ENCODE data around the gene NPM3.

NPM3 gene

DNA sequence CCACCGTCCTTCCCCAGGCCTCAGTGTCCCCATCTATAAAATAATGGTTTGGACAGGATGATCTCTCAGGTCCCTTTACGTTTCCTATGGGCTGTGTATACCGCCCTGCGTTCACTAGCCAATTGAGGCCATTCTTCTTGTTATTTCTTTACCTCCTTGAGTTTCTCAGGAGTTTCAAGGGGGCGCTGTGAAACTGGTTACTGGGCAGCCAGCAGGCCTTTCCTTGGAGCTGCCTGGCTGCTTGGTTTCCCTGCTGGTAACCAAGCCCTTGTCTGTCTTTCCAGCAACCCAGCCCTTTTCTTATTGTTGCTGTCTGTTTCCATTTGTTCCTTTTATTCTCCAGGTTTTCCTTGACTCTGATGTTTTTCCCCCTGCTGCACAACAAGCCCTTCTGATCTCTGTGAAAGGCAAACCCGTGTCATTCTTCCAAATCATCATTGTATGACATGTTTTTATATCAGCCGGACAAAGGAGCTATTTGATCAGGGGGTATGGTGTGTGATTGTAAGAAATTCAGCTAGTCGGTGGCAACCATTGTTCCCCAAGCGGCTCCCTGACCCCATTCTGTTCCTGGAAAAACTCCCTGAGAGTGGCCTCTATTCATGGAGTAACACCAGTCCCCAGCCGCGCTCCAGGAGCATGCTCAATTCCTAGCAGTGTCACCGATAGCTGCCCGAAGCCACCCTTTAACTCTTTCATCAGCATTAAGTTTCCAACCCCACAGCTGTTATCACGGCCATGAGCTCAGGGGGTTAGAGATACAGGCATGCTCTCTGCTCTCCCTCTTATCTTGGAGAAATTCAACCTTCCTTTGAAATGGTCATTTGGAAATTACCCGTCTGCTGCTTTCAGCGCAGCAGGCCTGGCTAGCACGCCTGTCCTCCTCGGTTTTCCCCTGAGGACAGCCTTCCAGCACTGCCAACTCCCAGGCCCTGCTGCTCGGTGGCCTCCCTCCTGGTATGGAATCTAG, 33.9 kb downstream of the NPM3 start:
- no peak for DNase-seq

- no peak for DNase-seq
Observed at GRCh38 chr10:101748496-101748895, 34.8 kb downstream of the NPM3 start.

GRCh38 chr10:101745074-101745696, 38.1 kb downstream of the NPM3 start:
- no peak for DNase-seq

DNA sequence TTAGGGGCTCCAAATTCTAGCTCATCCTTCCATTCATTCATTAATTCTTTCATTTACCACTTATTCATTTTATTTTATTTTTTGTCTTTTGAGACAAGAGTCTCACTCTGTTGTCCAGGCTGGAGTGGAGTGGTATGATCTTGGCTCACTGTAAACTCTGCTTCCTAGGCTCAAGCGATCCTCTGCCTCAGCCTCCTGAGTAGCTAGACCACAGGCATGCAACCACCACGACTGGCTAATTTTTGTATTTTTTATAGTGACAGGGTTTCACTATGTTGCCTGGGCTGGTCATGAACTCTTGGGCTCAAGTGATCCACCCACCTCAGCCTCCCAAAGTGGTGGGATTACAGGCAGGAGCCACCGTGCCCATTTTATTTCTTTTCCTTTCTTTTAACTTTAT, 39.0 kb downstream of the NPM3 start:
- DNase-seq = no peak

GRCh38 chr10:101741938-101742337, 41.3 kb downstream of the NPM3 start:
- DNase-seq = no peak

- no peak for DNase-seq
Observed at GRCh38 chr10:101736666-101737065, 46.6 kb downstream of the NPM3 start.

GRCh38 chr10:101732096-101732495, 51.1 kb downstream of the NPM3 start:
- DNase-seq = no peak
